ENCODE results near the gene UNC13D.

Gene UNC13D

GRCh38 chr17:75892556-75893224 lies 48.5 kb upstream of the UNC13D start:
- Histone ChIP-seq H3K79me2 (ENCODE audit: low read length) (peaks cover 22% of the 10 kb centered on the region), H4K20me1 (ENCODE audit: insufficient read depth, low read length) (no peaks in the 10 kb centered on the region), H3K4me3 (ENCODE audit: low read length) (no peak overlapping the region), H3K9me3 (replicated peaks; ENCODE audit: insufficient read depth, low read length) (no peaks in the 10 kb centered on the region), H3K36me3 (replicated peaks; ENCODE audit: insufficient read depth, low read length) (no peaks in the 10 kb centered on the region), H3K27ac (ENCODE audit: low read length) (no peak overlapping the region), H3K4me2 (ENCODE audit: low read depth, low read length) (no peak overlapping the region), H3K9ac (ENCODE audit: low read length) (no peak overlapping the region), H3K27me3 (replicated peaks; ENCODE audit: insufficient read depth, low read length) (no peaks in the 10 kb centered on the region), H3K9me2 (replicated peaks; ENCODE audit: insufficient read depth, low read length) (no peaks in the 10 kb centered on the region), H2AFZ (ENCODE audit: low read length) (no peak overlapping the region), H3K4me1 (ENCODE audit: low read length) (peaks cover 6% of the 10 kb centered on the region), H3F3A (ENCODE audit: insufficient read depth, low read length) (peaks cover 4% of the 10 kb centered on the region)
- no peak for DNase-seq
- no peak for TF ChIP-seq EZH2 (optimal IDR thresholded peaks at IDR 0.05; ENCODE audit: low read depth, low read length)
- no peak for TF ChIP-seq CTCF (IDR thresholded peaks at IDR 0.05; ENCODE audit: low read length)
- no peak for TF ChIP-seq EZH2phosphoT487 (IDR thresholded peaks at IDR 0.05; ENCODE audit: low read length)

- H3K9ac ChIP-seq (ENCODE audit: low read length): no peak overlapping the region
- H3K4me2 ChIP-seq (ENCODE audit: low read depth, low read length): no peak overlapping the region
- H3K79me2 ChIP-seq (ENCODE audit: low read length): peaks cover 22% of the 10 kb centered on the region
- no peaks in the 10 kb centered on the region for H3K9me2 ChIP-seq (replicated peaks; ENCODE audit: insufficient read depth, low read length)
- no peak overlapping the region for H2AFZ ChIP-seq (ENCODE audit: low read length)
- TF ChIP-seq EZH2phosphoT487 (IDR thresholded peaks at IDR 0.05; ENCODE audit: low read length): no peak
- no peak for TF ChIP-seq CTCF (IDR thresholded peaks at IDR 0.05; ENCODE audit: low read length)
- no peak for TF ChIP-seq EZH2 (optimal IDR thresholded peaks at IDR 0.05; ENCODE audit: low read depth, low read length)
- H3K4me3 ChIP-seq (ENCODE audit: low read length): no peak overlapping the region
- H3K27me3 ChIP-seq (replicated peaks; ENCODE audit: insufficient read depth, low read length): no peaks in the 10 kb centered on the region
- H3K9me3 ChIP-seq (replicated peaks; ENCODE audit: insufficient read depth, low read length): no peaks in the 10 kb centered on the region
- no peak for DNase-seq
- H3K36me3 ChIP-seq (replicated peaks; ENCODE audit: insufficient read depth, low read length): no peaks in the 10 kb centered on the region
- no peaks in the 10 kb centered on the region for H4K20me1 ChIP-seq (ENCODE audit: insufficient read depth, low read length)
- no peak overlapping the region for H3K27ac ChIP-seq (ENCODE audit: low read length)
- H3F3A ChIP-seq (ENCODE audit: insufficient read depth, low read length): no peaks in the 10 kb centered on the region
- H3K4me1 ChIP-seq (ENCODE audit: low read length): peaks cover 6% of the 10 kb centered on the region
These were observed 47.7 kb upstream of the UNC13D start for GRCh38 chr17:75891605-75892555.

GRCh38 chr17:75891022-75891604 lies 46.9 kb upstream of the UNC13D start:
- peaks cover 20% of the 10 kb centered on the region for H3K79me2 ChIP-seq (ENCODE audit: low read length)
- H3K4me2 ChIP-seq (ENCODE audit: low read depth, low read length): no peak overlapping the region
- no peak overlapping the region for H3K27ac ChIP-seq (ENCODE audit: low read length)
- no peak overlapping the region for H3K4me3 ChIP-seq (ENCODE audit: low read length)
- no peaks in the 10 kb centered on the region for H3K36me3 ChIP-seq (replicated peaks; ENCODE audit: insufficient read depth, low read length)
- no peaks in the 10 kb centered on the region for H3F3A ChIP-seq (ENCODE audit: insufficient read depth, low read length)
- no peaks in the 10 kb centered on the region for H3K9me2 ChIP-seq (replicated peaks; ENCODE audit: insufficient read depth, low read length)
- no peaks in the 10 kb centered on the region for H3K27me3 ChIP-seq (replicated peaks; ENCODE audit: insufficient read depth, low read length)
- H4K20me1 ChIP-seq (ENCODE audit: insufficient read depth, low read length): no peaks in the 10 kb centered on the region
- no peaks in the 10 kb centered on the region for H3K9me3 ChIP-seq (replicated peaks; ENCODE audit: insufficient read depth, low read length)
- peaks cover 6% of the 10 kb centered on the region for H3K4me1 ChIP-seq (ENCODE audit: low read length)
- no peak overlapping the region for H2AFZ ChIP-seq (ENCODE audit: low read length)
- H3K9ac ChIP-seq (ENCODE audit: low read length): no peak overlapping the region
- DNase-seq: no peak
- no peak for TF ChIP-seq EZH2 (optimal IDR thresholded peaks at IDR 0.05; ENCODE audit: low read depth, low read length)
- no peak for TF ChIP-seq CTCF (IDR thresholded peaks at IDR 0.05; ENCODE audit: low read length)
- no peak for TF ChIP-seq EZH2phosphoT487 (IDR thresholded peaks at IDR 0.05; ENCODE audit: low read length)

Data from MM.1S (cell line).